Colonic mucosa (tissue), 4 donors: ENCODE measurements around the gene LARP1. TPM values are rescaled to one million over a fixed set of nuclear protein-coding genes. Genes with fewer than 3 reads are reported as not detected.

Source experiments
- DNase-seq: peaks from one replicate; pipeline ENCODE4 v3.0.0-alpha.2; 2020
- H3K27ac ChIP-seq: fragments of 200-600 bp; one replicate; pipeline ENCODE4 v1.8.0; 2021
- H3K27me3 ChIP-seq: fragments of 200-600 bp; one replicate; pipeline ENCODE4 v1.8.0; 2021
- H3K36me3 ChIP-seq: fragments of 200-600 bp; one replicate; pipeline ENCODE4 v1.8.0; 2021
- H3K4me1 ChIP-seq: fragments of 200-600 bp; one replicate; pipeline ENCODE4 v1.8.0; 2021; ENCODE audit warnings: mild to moderate bottlenecking
- H3K4me3 ChIP-seq: fragments of 200-600 bp; one replicate; pipeline ENCODE4 v1.8.0; 2021
- H3K9ac ChIP-seq, 2 donors: one replicate each; pipeline ENCODE4 v1.7.0; 2013; ENCODE audit warnings: control low read depth in 2 of 2, low read depth in 2 of 2, low read length in 2 of 2
- H3K9me3 ChIP-seq: fragments of 200-600 bp; one replicate; pipeline ENCODE4 v1.8.0; 2021
- intact Hi-C: fragments of 100-400 bp; cut with DNase I; formaldehyde crosslinking; loops from one replicate; pipeline ENCODE4 v1.14.1; 2022
- total RNA-seq, 2 donors: library from RNA; stranded (reverse); fragmentation: NEBNext Ultra II Directional in 1 of 2; extraction: Animal tissue kit (Norgen Biotek cat#: 25700) in 1 of 2; gene quantifications; one replicate each; pipeline ENCODE4 v1.2.1, GENCODE V29; 2021
- TF ChIP-seq, protein P1 (sequence below): fragments of 200-600 bp; IDR thresholded peaks from one replicate; pipeline ENCODE4 v1.8.0; 2022; ENCODE audit warnings: antibody characterized with exemption, mild to moderate bottlenecking
- donor health status: healthy.
- donor health status: DM: no; HTN: no; CAD: no.
- donor health status: DM: no; HTN: no; CAD: no.

The LARP1 gene
- total RNA-seq, 2 donors from 2014 or later = 116 to 201 TPM

GRCh38 chr5:154766558-154767281 lies 11.5 kb downstream of the LARP1 start:
- no peak for DNase-seq
- Histone ChIP-seq H3K9me3 (no peaks in the 10 kb centered on the region), H3K36me3 (no peaks in the 10 kb centered on the region), H3K4me1 (no peaks in the 10 kb centered on the region), H3K27ac (no peak overlapping the region), H3K27me3 (no peaks in the 10 kb centered on the region), H3K4me3 (no peak overlapping the region), H3K9ac (no peak overlapping the region)
- intact Hi-C loops = no loop called here
- TF ChIP-seq, protein P1, sequence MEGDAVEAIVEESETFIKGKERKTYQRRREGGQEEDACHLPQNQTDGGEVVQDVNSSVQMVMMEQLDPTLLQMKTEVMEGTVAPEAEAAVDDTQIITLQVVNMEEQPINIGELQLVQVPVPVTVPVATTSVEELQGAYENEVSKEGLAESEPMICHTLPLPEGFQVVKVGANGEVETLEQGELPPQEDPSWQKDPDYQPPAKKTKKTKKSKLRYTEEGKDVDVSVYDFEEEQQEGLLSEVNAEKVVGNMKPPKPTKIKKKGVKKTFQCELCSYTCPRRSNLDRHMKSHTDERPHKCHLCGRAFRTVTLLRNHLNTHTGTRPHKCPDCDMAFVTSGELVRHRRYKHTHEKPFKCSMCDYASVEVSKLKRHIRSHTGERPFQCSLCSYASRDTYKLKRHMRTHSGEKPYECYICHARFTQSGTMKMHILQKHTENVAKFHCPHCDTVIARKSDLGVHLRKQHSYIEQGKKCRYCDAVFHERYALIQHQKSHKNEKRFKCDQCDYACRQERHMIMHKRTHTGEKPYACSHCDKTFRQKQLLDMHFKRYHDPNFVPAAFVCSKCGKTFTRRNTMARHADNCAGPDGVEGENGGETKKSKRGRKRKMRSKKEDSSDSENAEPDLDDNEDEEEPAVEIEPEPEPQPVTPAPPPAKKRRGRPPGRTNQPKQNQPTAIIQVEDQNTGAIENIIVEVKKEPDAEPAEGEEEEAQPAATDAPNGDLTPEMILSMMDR = no peak

GRCh38 chr5:154767576-154767975 lies 12.4 kb downstream of the LARP1 start:
- Histone ChIP-seq H3K9me3 (no peaks in the 10 kb centered on the region), H3K9ac (no peak overlapping the region), H3K36me3 (no peaks in the 10 kb centered on the region), H3K27ac (no peak overlapping the region), H3K4me3 (no peak overlapping the region), H3K27me3 (no peaks in the 10 kb centered on the region), H3K4me1 (no peaks in the 10 kb centered on the region)
- intact Hi-C loops = no loop called here
- no peak for DNase-seq
- TF ChIP-seq, protein P1 = no peak

GRCh38 chr5:154768207-154768606 lies 13.0 kb downstream of the LARP1 start:
- Histone ChIP-seq H3K9ac (no peak overlapping the region), H3K4me1 (no peaks in the 10 kb centered on the region), H3K27me3 (no peaks in the 10 kb centered on the region), H3K36me3 (no peaks in the 10 kb centered on the region), H3K9me3 (no peaks in the 10 kb centered on the region), H3K4me3 (no peak overlapping the region), H3K27ac (no peak overlapping the region)
- TF ChIP-seq, protein P1 = no peak
- intact Hi-C loops = no loop called here
- DNase-seq = no peak

- DNase-seq = no peak
- H3K9me3 ChIP-seq = no peaks in the 10 kb centered on the region
- H3K4me3 ChIP-seq = no peak overlapping the region
- H3K27me3 ChIP-seq = no peaks in the 10 kb centered on the region
- TF ChIP-seq, protein P1 = no peak
- no peak overlapping the region for H3K9ac ChIP-seq
- H3K27ac ChIP-seq = no peak overlapping the region
- H3K36me3 ChIP-seq = no peaks in the 10 kb centered on the region
- H3K4me1 ChIP-seq = no peaks in the 10 kb centered on the region
- intact Hi-C loops = no loop called here
Measured at GRCh38 chr5:154770111-154770510, 14.9 kb downstream of the LARP1 start.

DNA sequence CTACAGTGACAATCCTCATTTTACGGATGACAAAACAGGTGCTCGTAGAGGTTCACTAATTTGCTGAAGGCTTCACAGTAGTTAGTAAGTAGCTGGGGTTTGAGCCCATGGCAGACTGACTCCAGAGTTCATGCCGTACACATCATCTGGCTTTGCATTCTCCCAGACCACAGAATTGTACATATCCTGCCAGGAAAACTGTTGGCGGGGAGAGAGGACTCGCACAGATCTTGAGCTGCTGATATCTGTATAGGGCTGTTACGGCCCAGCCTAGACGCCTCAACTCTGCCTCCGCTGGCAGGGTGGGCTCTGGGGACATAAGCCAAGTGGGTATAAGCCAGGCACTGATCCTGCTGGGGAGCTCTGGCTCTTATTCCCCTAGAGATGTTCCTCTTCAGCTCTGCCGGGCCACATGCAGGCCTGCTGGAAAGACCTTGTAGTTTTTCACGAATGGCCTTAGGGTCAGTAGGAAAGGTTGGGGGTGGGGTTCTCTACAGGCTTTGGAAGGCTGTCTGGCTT lies 16.3 kb downstream of the LARP1 start:
- DNase-seq = no peak
- H3K9ac ChIP-seq = no peak overlapping the region
- intact Hi-C loops = no loop called here

More for the DNA sequence above, 16.3 kb downstream of the LARP1 start:
- H3K36me3 ChIP-seq = no peaks in the 10 kb centered on the region
- H3K4me3 ChIP-seq = no peak overlapping the region
- no peaks in the 10 kb centered on the region for H3K9me3 ChIP-seq
- no peaks in the 10 kb centered on the region for H3K27me3 ChIP-seq
- TF ChIP-seq, protein P1 = no peak
- no peak overlapping the region for H3K27ac ChIP-seq
- H3K4me1 ChIP-seq = no peaks in the 10 kb centered on the region
